HG03139 (cell line): ENCODE results near the gene GMNN.
"Not testable (repeated sequence)": the region's sequence is repeated elsewhere in the genome, so short reads cannot be mapped to it uniquely, and the experiment has no call there.

Experiments
- ATAC-seq: cut with Tn5 transposase; IDR thresholded peaks from one replicate; pipeline ENCODE4 v1.9.1; 2021; ENCODE audit not compliant: unreplicated experiment

GMNN gene

DNA sequence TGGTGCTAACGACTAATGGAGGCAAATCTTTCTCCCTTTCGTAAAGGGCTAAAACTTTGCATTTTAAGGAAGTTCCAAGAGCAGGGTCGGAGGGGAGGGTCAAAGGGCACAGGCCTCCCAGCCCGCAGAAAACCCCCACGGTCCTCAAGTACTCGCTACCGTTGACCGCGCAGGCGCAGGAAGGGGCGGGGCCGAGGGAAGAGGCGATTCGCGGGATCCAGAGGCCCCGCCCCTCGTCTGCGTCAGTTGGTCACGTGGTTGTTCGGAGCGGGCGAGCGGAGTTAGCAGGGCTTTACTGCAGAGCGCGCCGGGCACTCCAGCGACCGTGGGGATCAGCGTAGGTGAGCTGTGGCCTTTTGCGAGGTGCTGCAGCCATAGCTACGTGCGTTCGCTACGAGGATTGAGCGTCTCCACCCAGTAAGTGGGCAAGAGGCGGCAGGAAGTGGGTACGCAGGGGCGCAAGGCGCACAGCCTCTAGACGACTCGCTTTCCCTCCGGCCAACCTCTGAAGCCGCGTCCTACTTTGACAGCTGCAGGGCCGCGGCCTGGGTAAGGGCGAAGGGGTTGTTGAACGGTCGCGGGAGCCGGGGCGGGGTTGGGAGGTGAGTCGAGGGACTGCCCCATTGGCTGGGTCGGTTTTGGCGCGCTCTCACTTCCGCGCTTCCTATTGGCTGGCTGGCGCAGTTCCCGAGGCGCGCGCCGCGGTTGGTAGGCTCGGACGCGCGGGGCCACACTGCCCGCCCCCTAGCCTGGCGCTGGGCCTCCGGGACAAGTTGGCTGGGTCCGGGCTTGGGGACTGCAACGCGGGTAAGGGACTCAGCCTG lies at the start of gene GMNN:
Gene GMNN (plus strand): TSS at position 242 of the 824 bp plus-strand sequence. CDS start 2,310 bp downstream, outside the sequence.
- peak; percentile 89 for ATAC-seq

DNA sequence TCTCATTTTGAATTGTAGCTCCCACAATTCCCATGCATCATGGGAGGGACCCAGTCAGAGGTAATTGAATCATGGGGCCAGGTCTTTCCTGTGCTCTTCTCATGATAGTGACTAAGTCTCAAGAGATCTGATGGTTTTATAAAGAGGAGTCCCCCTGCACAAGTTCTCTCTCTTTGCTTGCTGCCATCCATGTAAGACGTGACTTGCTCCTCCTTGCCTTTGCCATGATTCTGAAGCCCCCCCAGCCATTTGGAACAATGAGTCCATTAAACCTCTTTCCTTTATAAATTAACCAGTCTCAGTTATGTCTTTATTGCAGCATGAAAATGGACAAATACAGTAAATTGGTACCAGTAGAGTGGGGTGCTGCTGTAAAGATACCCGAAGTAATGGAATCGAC lies 44.1 kb upstream of the GMNN start:
- ATAC-seq = not testable (repeated sequence)

DNA sequence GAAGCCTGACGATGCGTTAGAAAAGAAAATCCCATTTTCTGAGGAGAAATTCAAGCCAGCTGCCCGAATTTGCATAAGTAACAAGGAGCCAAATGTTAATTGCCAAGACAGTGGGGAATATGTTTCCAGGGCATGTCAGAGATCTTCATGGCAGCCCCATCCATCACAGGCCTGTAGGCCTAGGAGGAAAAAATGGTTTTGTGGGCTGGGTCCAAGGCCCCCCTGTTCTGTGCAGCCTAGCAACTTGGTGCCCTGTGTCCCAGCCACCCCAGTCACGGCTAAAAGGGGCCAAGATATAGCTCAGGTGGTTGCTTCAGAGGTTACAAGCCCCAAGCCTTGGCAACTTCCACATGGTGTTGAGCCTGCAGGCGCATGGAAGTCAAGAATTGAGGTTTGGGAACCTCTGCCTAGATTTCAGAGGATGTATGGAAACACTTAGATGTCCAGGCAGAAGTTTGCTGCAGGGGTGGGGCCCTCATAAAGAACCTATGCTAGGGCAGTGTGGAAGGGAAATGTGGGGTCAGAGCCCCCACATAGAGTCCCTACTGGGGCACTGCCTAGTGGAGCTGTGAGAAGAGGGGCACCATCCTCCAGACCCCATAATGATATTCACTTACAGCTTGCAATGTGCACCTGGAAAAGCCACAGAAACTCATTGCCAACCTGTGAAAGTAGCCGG lies 43.1 kb upstream of the GMNN start:
- ATAC-seq = not testable (repeated sequence)

DNA sequence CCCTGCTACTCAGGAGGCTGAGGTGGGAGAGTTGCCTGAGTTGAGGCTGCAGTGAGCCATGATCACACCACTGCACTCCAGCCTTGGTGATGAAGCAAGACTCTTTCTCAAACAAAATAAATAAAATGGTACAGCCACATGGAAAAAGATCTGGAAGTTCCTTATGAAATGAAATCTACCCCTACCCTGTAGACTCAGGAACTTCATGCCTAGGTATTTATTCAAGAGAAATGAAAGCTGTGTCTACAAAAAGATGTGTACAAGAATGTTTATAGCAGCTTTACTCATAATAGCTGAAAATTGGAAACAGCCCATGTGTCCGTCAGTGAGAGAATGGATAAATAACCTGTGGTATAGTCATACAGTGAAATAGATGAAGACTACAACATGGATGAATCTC lies 40.6 kb upstream of the GMNN start:
- no peak for ATAC-seq

DNA sequence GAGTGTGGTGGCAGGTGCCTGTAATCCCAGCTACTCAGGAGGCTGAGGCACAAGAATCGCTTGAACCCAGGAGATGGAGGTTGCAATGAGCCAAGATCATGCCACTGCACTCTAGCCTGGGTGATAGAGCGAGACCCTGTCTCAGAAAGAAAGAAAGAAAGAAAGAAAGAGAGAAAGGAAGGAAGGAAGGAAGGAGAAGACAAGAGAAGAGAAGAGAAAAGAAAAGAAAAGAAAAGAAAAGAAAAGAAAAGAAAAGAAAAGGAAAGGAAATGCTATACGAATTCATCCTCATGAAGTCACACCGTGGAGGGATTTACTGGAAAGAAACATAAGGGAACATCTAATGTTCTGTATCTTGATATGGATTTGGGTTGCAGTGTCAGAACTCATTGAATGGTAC lies 40.0 kb upstream of the GMNN start:
- ATAC-seq = not testable (repeated sequence)

DNA sequence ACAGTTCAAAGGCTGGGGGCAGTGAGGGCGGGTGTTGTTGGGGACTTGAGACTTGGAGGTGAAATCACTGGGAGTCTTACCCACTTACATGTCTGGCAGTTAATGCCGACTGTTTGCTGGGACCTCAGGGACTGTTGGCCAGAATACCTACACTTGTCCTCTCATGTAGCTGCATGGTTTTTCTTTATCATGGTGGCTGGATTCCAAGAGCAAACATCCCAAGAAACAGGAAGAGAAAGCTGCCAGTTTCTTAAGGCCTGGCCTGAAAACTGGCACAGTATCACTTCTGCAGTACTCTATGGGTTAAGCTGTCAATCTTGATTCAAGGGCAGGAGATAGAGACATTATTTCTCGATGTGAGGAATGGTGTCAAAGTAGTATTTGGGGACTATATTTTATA lies 36.0 kb upstream of the GMNN start:
- no peak for ATAC-seq

DNA sequence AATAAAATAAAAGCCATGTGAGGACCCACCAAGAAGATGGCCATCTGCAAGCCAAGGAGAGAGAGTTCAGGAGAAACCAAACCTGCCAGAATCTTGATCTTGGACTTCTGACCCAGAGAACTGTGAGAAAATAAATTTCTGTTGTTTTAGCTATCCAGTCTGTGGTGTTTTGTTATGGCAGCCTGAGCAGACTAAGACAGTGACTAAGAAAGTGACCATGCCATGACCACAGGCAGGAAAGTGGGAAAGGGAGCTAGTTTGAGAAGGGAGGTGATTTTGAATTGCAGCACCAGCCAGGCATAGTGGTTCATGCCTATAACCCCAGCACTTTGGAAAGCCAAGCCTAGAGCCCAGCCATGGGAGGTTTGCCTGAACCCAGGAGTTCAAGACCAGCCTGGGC lies 33.9 kb upstream of the GMNN start:
- no peak for ATAC-seq

DNA sequence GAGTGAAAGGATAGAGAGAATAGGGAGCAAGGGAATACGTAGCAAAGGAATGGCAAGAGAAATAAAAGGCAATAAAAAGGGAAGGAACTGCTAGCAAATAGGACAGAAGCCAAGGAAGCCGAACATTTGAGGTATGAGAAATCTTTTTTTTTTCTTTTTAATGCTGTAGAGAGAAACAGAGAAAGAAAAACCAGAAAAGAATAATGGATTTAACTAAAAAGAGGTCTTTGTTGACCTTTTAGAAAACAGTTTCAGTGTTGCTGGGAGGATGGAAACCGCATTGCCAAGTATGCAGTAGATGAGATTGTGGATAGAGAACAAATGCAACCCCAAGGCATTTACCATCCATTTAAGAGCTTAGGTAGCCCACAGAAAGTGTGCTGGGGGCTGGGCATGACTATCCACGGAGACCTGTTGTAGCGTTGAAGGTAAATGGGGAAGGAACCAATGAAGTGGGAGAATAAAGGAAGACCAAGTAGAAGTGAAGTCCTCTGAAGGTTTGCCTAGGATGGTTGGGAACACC lies 32.5 kb upstream of the GMNN start:
- no peak for ATAC-seq

DNA sequence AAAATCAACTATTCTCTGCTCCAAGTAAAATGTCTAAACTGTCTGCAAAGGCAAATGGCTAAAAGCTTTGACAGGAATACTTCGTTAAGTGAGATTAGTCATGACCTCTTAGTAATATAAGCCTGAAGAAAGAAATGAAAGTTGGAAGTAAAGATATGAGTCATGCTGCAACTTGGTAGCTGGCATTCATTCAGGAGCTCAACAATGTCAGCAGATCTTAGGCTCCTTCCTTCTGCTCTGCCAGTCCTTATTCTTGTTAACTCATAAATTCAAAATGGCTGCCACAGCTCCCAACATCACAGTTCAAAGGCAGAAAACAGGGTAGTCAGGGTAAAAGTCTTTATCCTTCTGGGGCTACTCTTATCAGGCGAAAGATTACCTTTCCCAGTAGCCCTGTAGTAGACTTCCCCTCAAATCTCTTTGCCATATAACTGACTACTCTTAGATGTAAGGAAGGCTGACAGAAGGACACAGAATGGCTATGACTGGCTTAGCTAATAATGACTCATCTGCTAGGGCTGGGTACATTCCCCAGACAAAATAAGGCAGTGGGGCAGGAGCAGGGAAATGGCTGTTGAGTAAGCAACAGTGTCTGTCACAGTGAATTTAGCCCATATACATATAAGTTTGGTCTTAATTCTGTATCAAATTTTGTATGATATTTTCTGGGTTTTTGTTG lies 31.3 kb upstream of the GMNN start:
- ATAC-seq = peak; percentile 73

DNA sequence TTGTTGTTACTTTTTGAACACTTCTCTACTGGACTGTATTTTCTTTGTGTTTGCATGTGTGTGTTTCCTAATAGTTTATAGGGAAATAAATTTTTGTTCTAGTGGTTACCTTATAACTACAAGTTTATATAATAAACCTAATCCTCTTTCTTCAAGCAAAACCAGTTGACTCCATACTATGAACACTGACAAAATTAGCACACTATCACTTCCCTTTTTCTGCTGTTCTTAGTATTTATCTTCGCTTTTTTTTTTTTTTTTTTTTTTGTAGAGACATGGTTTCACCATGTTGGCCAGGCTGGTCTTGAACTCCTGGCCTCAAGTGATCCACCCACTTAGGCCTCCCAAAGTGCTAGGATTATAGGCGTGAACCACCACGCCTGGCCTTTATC lies 30.8 kb upstream of the GMNN start:
- no peak for ATAC-seq

DNA sequence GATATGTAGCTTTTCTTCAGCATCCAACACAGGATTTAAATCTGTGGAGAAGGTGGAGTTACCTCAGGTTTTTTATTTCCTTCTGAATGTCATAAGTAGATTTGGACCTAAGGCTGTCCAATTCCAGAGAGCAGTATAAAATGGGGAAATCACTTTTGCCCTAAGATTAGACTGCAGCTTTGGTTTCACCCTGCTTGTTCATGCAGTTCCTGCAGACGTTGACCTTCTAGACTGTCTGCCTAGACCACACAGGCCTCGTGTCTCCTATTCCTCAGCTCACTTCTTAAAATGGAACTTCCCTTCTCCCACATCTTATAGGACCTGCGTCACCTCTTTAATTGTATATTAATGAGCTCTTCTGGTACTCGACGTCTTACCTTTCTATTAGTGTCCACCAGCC lies 29.8 kb upstream of the GMNN start:
- ATAC-seq = no peak

DNA sequence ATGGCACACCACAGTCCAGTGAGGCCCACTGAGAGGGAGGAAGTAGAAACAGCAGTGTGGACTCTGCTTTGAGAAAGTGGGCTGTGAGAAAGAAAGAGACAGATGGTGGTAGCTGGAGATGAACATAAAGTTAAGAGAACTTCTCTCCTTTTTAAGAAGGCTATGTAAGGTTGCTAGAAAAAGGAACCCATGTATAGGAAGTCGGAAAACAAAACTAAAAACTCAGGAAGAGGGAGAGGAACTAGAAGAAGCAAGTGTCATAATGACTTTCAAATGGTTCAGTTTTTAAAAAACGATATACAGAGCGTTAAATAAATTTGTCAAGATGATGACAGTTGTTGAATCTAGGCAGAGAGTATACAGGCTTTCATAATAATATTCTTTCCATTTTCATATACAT lies 25.4 kb upstream of the GMNN start:
- no peak for ATAC-seq

DNA sequence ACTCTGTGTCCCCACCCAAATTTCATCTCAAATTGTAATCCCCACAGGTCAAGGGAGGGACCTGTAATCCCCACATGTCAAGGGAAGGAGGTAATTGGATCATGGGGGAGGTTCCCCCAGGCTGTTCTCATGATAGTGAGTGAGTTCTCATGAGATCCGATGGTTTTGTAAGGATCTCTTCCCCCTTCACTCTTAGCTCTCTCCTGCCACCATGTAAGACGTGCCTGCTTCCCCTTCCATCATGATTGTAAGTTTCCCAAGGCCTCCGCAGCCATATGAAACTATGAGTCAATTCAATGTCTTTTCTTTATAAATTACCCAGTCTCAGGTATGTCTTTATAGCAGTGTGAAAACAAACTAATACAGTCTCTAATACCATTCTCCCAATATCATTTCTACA lies 23.9 kb upstream of the GMNN start:
- not testable (repeated sequence) for ATAC-seq

DNA sequence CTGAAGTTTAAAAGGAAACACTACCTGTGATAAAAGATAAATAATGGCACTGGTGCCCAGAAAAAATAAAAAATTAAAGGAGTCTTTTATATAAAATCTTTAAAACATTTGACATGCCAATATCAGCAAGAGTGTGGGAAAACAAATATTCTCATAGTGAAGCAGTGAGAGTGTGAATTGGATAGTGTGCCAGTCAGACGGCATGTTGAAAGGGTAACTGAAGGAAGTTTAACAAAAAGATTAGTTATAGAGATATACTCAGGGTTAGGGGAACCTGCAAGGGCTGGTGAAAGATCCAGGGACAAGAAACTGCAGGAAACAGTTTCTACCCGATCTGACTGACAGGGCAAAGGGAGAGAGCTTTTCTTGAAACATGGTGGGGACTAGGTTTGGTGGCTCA lies 22.2 kb upstream of the GMNN start:
- ATAC-seq = no peak

DNA sequence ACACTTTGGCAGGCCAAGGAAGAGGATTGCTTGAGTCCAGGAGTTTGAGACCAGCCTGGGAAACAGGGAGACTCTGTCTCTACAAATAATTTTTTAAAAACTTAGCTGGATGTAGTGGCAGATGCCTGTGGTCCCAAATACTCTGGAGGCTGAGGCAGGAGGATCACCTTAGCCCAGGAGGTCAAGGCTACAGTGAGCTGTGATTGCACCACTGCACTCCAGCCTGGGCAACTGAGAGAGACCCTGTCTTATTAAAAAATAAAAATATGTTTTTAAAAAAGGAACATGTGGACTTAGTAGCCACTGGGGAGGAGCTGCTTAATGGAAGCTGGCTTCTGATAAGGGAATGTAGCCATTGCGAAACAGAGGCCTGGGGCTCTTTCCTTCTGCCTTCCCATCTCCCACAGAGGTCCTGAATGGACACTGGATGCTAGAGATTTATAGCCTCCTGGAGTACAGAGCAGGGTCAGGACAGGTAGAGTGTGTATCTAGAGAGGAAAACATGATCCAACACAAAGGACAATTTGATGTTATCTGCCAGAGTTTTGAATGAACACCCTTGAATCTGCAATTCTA lies 21.7 kb upstream of the GMNN start:
- no peak for ATAC-seq

DNA sequence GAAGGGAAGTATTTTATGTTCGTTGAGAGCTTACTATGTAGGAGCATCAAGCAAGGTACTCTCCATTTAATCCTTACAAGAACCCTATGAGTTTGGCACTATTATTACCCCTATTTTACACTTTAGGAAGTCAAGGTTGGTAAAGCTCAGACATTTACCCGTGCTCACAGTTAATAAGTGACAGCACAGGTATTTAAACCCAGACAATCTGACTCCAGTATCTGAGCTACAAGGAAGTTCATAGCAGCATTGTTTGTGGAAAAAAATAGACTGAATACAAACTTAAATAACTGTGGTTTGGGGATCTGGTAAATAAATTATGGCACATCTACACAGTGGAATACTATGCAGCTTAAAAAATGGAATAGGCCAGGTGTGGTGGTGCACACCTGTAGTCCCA lies 21.2 kb upstream of the GMNN start:
- no peak for ATAC-seq

DNA sequence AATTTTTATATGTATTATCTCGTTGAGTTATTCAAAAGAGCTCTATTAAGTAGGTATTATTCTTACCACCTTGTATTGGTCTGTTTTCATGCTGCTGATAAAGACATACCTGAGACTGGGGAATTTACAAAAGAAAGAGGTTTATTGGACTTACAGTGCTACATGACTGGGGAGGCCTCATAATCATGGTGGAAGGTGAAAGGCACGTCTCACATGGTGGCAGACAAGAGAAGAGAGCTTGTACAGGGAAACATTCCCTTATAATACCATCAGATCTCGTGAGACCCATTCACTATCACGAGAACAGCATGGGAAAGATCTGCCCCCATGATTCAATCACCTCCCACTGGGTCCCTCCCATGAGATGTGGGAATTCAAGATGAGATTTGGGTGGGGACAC lies 20.4 kb upstream of the GMNN start:
- not testable (repeated sequence) for ATAC-seq

DNA sequence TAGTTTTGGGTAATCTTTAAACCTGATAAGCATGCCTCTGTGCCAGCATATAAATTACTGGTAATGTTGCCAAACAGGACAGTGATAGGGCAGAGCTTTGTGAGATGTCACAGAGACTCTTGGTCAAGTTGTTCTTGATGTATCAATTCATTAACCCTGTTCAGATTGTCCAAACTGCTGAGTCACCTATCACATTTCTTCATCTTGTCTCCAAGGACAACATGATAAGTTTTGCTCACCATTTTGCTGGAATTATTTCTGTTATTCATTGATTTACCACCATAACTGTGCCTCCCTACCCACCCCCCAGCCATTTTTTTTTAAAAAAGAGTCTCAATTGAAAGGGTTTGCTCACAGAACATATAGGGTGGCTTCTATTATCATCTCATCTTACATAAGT lies 19.5 kb upstream of the GMNN start:
- ATAC-seq = no peak

DNA sequence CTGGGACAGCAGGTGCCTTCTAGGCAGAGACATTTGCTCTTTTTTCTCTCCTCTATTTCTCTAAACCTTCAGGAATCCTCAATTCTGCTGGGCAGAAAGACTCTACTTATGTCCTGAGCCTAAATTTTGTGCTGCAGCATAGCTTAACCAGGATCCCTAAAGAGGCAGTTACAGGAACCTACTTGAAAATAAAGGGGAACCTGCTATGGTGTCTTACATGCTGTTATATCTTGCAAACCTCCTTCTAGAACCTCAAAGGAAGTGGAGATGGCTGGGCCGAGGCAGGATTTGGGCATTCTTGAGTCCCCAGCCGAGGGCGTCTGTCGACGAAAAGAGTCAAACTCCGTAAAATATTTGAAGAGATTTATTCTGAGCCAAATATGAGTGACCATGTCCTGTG lies 17.1 kb upstream of the GMNN start:
- no peak for ATAC-seq

DNA sequence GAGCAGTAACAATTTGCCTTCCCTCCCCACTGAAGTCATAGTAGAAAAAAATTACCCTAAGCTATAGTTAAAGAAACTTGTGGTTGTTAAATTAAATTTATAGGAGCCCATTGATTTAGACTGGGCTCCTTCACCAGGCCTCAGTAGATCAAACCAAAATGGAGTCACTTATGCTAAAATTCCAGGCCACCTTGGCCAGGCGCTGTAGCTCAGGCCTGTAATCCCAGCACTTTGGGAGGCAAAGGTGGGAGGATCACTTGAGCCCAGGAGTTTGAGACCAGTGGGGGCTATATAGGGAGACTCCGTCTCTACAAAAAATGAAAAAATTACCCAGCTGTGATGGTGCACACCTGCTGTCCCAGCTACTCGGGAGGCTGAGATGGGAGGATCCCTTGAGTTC lies 15.0 kb upstream of the GMNN start:
- ATAC-seq = no peak

DNA sequence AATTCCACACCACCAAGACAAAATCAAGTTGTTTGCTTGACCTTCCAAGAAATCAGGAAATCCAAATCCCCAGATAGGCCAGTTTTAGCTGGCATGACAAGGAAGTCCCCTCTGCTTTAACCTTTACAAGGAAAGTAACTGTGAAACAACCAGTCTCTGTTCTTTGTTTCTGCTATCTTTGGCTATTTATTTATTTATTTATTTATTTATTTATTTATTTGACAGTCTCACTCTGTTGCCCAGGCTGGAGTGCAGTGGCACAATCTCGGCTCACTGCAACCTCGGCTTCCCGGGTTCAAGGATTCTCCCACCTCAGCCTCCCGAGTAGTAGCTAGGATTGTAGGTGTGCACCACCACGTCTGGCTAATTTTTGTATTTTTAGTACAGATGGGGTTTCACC lies 14.5 kb upstream of the GMNN start:
- no peak for ATAC-seq
